Fibroblast of upper back skin (primary cell): ENCODE results near the gene SOX4.
"Not testable (repeated sequence)": the region's sequence is repeated elsewhere in the genome, so short reads cannot be mapped to it uniquely, and the experiment has no call there.

Experiments used
- DNase-seq: peaks from one replicate; pipeline ENCODE4 v3.0.0-alpha.2; 2013

The SOX4 gene

DNA sequence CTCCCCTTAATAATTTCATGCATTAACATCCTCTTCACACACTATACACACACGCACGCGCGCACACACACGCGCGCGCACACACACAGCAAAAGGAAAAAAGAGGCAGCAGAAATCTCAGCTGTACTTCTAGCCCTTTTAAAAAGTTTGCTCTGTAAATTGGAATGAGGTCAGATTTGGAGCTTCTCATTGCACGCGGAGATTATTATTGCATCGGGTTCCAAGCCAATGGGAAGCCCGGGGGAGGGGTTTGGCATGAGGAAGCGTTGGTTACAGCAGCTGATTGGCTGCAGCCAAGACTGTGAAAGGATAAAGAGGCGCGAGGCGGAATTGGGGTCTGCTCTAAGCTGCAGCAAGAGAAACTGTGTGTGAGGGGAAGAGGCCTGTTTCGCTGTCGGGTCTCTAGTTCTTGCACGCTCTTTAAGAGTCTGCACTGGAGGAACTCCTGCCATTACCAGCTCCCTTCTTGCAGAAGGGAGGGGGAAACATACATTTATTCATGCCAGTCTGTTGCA is at the start of gene SOX4:
SOX4 (plus strand) TSS at position 340 of the 515 bp plus-strand sequence. CDS start 784 bp downstream, outside the sequence.
- DNase-seq = peak; percentile 99

DNA sequence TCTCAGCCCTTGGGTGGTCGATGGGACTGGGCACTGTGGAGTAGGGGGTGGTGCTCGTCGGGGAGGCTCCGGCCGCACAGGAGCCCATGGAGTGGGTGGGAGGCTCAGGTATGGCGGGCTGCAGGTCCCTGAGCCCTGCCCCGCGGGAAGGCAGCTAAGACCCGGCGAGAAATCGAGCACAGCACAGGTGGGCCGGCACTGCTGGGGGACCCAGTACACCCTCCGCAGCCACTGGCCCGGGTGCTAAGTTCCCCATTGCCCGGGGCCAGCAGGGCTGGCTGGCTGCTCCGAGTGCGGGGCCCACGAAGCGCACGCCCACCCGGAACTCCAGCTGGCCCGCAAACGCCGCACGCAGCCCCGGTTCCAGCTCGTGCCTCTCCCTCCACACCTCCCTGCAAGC is 41.3 kb upstream of the SOX4 start:
- not testable (repeated sequence) for DNase-seq

DNA sequence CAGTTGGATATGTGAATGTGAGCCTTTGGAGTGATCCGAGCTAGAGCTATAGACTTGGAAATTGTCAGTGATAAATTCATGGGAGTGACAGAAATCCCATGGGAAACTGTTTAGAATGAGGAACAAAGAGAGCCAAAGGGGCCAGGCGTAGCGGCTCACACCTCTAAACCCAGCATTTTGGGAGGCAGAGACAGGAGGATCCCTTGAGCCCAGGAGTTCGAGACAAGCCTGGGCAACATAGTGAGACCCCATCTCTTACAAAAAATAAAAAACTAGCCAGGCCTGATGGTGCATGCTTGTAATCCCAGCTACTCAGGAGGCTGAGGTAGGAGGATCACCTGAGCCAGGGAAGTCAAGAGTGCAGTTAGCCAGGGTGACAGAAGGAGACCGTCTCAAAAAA is 39.3 kb upstream of the SOX4 start:
- no peak for DNase-seq

DNA sequence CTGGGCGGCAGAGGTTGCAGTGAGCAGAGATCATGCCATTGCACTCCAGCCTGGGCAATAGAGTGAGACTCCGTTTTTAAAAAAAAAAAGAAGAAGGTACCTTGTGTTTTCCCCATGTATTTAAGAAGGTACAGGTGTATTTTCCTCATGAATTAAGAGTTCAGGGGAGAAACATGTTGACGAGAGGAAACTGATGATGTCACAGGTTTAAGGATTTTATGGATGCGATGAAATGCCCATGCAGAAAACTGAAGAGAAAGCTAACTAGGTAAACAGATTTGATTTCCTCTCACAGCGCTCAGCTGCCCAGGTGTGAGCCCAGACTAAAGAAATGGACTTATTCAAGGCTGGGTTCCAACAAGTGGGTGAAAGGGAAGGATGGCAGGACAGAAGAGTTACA is 38.4 kb upstream of the SOX4 start:
- DNase-seq = no peak

DNA sequence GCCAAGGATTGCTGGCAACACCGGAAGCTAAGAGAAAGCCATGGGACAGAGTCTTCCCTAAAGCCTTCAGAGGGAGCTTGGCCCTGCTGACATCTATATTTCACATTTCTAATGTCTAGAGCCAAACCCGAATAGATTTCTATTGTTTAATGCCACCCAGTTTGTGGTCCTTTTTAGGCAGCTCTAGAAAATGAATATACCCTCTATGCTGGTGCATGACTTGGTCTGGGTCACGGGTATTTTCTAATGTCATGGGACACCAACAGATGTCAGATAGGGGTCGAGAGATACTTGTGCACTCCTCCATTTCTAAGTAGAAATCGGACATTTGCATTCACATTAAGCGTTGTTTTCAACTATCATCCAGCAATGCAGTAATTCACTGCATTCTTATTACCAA is 37.0 kb upstream of the SOX4 start:
- no peak for DNase-seq

DNA sequence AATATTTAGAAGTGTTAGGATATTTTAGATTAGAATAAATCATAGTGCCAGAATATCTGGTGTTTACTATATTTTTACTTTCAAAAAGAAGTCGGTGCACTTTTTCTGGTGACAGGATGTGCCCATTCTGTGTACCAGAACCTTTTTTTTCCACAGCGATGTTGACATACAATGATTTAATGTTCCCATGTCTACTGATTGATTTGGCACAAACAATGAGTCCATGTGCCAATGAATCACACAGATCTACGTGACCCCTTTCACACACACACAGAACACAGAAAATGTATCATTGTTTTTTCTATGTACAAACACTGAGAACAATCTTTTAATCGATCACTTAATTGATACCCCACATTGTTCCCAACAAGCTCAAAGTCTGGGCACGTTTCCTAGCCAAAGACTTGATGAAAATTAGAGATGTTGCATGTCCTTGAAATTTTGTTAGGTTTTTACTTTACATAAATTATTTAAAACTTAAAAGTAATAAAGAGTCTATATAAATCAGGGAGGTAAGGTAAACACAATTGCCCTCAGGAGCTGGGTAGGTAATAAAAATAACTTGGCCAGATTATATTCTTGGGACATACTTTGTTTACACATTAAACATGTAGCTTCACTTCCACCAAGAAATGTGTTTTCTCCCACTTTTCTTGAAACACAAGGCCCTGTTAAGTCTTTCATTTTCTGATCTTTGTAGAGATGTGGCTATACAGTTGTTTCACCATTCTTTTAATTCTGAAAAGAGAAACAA is 36.4 kb upstream of the SOX4 start:
- no peak for DNase-seq

DNA sequence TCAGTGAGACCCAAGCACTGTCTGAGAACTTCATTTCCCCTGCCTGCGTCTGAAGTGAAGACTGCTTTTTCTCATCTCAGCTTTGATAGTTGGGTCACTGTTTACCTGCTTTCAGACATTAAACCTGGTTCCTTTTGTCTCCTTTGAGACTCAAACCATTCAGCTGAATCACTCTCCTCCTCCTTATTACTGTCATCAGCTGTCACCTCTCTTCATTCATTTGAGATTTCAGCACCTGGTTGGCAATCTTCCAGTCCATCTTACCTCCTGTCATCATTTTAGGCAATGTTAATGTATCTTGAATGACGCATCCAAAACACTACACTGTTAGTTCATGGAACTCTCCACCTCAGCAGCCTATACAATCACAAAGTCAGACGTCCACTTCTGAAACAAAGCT is 34.3 kb upstream of the SOX4 start:
- DNase-seq = no peak

DNA sequence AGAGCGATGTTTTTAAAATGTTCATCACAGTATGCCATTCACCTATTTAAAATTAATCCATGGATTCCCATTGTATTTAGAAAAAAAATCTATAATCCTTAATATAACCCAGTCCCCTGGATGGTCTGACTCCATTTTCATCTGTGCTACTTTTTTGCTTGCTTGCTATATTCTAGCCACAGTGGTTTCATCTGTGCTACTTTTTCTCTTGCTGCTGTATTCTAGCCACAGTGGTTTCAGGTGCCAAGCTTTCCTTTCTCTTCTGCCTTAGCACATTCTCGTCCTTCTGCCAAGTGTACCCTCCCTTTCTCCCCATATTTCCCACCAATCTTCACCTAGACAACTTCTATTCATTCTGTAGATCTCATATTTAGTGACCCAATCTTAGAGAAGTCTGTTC is 33.3 kb upstream of the SOX4 start:
- no peak for DNase-seq

DNA sequence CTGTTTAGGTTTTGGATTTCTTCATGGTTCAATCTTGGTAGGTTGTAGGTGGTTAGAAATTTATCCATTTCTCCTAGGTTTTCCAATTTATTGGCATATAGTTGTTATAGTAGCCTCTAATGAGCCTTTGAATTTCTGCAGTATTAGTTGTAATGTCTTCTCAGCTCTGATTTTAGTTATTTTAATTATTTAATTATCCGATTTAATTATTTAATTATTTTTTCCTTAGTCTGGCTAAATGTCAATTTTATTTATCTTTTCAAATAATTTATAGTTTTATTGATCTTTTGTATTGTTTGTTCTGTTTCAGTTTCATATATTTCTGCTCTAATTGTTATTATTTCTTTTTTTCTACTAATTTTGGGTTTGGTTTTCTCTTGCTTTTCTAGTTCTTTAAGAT is 28.1 kb upstream of the SOX4 start:
- no peak for DNase-seq

DNA sequence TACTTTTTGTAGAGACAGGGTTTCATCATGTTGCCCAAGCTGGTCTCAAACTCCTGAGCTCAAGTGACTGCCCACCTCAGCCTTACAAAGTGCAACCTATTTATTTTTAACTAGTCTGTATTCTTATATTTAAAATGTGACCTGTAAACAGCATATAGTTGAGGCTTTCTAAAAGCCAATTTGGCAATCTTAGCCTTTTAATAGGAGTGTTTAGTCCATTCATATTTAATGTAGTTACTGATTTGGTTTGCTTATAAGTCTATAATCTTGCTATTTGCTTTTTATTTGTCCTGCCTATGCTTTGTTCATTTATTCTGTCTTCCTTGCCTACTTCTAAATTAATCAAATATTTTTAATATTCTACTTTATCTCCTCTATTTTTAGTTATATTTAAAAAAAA is 15.0 kb upstream of the SOX4 start:
- DNase-seq = no peak

DNA sequence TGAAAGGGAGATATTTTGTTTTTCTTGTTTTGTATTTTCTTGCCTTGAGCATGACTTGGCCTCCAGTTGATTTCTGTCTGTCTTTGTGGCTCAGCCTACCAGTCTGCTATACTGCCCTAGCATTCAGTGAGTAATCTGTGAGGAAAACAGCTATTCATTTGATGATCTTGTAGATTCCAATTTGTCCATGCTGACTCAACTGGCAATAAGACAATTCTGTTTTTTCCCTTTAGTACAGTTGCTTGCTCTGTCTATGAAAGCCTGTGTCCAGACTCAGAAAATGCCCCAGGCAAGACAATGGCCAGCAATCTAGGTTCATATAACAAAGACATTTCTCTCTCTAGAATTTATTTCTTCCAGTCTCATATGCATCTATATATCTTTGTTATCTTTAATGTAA is 10.9 kb upstream of the SOX4 start:
- DNase-seq = no peak

DNA sequence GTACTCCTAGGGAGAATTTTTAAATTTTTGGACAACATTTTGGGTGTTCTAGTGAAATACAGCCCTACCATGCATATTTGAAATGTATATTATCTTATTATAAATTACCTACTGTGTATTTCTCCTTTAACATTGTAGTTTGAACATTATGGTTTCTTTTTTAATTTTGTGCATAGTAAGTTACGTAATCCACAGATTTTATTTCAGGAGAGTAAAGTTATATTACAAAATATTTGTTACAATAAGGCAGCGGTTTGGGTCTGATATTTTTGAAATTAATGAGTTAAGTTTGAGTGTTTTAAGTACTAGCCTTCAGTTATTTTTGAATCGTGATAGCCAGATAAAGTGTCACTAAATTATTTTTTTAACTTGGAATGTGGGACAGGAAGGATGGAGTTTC is 7.3 kb upstream of the SOX4 start:
- no peak for DNase-seq

DNA sequence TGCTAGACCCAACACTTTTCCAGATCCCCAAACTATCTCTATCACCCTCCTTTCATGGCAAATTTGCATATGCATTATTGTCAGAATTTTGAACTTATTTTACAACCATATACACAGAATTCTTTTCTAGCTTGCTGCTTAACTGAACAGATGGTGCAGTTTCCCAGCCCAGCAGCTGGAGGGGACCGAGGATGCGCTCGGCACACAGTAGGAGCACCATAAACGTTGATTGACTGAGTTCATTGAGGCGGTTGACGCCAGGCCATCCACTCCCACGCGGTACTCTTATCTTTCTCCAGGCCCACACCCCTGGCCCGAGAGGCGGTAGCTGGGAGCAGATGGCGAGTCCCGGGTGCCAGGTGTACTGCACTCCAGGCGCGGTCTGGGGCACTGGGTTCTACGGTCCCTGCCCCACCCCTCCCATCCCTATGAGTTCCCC is 6.8 kb upstream of the SOX4 start:
- DNase-seq = no peak

DNA sequence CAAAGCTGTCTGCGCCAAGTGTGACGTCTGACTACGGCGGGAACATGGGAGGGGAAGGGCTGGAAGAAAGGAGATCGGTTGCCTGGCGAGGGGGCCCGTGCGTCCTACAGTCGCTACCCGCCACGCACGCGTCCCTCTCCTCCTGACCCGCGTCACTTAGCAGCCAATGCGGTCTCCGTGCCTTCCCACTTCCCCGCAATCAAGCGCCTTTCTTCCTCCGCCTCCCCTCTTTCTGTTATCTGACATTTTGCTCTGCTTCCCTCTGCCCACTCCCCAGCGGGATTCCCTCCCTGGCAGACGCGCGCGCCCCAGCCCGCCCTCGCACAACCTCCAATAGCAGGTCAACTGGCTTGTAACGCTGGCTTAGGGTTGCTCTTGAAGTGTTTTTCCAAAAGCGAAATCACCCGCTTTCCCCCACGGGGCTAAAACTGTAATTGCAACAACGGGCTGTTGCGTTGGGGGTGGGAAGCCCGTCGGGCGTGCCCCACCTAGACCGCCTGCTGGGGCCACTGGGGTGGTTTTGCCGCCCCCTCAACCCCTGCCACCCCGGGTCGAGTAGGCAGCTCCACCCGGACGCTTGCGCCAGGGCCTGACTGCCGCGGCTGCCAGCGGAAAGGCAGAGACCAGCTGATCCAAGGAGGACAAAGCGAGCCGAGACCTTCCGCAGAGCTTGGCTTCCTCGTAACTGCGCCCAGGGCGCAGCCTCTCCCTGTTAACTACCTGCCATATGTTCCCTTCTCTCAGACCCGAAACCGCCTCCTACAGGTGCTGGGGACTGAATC is 6.2 kb upstream of the SOX4 start:
- peak; percentile 65 for DNase-seq

DNA sequence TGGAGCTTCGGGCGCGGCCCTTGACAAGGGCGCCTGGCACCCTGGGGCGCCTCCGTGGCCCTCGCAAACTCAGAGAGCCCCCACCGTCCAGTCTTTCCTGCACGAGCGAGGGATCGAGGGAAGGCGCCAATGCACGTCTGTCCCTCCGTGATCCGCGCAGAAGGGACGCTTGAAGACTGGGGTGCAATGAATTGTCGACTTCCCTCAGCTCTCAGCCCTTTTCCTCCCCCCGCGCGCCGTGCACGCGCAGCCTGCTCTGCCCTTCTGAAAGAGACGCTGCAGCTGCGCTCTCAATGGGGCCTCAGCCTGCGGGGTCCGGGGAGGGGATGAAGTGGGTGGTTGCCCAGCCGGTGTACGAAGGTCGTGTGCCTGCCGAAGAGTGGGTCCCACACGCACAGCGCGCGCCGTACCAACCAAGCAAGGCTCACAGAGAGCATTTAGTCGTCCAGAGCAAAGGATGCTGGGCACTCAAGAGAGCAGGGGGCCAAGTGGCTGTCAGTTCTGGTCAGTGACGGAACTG is 5.5 kb upstream of the SOX4 start:
- peak; percentile 51 for DNase-seq

DNA sequence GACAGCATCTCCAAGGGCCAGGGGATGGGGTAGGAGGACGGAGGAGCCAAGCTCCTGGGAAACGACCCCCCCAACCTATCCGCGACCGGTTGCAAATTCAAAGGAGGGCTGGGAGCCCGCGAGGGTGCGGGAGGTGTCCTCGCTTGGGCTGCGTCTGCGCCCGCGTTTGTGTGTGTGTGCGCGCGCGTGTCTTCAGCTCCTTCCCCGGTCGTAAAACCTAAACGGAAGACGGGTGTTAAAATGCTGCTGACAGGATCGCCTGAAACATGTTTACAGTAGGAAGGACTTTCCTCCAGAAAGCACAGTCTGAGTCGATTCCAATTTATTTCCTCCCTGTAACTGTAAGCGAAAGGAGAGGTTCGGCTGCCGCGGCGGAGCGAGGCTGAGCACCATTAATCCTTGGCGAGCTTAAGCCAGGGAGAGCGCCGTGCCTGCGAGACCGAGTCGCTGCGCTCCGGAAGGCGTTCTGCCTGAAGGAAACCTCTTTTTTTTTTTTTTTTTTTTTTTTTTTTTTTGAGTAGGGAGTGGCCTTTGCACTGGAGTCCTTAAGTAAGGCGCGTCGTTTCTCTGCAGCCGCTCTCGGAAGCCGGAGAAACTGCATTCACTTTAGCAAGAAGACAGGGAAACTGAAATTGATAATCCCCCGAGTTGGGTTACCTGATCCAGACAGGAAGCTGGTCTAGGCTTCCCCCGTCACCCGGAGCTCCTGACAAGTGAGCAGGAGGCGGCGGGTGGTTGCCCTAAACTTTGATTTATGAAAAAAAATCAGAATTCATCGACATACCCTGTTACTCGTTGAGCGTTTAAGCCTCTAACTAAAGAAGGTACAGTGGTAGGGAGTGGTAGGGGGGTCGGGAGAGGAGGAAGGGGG is 4.8 kb upstream of the SOX4 start:
- peak; percentile 81 for DNase-seq

DNA sequence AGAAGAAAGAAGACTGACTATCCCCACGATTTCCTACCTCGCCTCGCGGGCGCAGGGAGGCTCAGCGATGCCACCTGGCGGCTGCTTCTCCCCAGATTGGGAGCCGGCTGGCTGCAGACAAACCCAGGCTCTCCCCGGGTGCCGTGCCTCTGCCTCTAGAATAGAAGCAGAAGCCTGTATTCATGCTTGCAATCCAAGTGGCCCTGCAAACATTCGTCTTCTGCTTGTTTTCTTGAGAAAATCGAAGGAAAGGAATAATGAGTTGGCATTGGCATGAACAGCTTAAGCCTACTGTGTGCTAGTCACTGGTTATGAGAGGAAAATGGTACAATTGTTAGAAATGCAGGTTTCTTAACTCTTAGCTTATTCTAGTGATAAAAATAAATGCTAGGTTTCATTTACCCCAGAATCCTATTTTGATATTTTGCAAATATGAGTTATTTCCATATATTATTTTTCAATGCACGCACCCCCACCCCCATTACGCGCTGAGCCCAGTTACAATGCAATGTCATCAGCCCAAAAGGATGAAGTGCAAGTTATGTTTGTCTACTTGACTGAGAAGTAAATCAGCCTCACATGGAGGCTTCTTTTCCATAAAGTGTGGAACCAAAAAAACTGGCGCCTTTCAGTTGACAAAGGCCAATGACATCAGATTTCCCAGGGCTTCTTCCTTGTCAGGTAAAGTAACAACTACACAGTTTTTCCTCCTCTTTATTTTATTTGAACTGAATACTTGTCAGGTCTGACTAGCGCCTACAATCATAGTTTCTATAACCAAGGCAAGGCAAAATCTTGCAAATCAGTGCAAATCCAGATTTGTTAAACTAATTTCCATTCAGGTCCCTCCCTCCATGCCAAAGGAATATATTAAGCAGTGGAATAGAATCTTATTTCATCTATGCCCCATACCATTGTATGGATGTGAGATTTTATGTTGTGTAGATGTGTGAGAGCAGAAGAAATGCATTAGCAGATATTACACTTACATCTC is 3.9 kb upstream of the SOX4 start:
- DNase-seq = peak; percentile 82

DNA sequence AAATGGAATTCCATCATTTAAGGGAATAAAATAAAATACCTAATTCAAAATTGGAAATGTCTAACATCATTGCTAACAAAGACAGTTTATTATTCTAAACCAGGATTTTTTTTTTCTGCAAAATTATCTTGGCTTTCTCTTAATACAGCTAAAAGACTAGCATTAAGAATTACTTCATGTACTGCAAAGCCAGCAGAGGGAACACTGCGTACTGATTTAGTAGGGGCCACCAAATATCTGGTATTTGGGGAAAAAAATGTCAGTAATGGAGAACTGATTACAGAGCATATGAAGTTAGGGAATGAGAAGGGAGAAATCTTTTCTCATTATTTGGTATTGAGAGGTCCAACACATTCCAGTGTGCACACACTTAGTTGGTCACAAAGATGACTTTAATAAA is 3.2 kb upstream of the SOX4 start:
- DNase-seq = no peak

DNA sequence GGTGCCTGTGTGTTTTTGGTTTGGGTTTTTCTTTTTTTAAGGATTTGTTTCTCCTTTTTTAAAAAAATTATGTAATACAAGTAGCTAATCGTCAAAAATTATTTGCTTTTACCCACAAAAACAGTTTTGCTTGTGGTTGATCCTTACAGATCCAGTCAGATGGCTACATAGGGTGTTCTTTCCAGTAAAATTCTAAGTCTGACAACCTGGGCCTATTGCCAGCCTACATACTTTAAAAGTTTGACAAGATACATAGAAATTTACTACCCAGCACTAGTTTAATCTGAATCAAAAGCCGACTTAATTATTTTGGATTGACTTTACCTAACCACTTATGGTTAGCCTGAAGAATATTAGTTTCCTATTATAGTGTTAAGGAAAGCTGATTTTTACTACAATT is 2.1 kb upstream of the SOX4 start:
- peak; percentile 43 for DNase-seq

DNA sequence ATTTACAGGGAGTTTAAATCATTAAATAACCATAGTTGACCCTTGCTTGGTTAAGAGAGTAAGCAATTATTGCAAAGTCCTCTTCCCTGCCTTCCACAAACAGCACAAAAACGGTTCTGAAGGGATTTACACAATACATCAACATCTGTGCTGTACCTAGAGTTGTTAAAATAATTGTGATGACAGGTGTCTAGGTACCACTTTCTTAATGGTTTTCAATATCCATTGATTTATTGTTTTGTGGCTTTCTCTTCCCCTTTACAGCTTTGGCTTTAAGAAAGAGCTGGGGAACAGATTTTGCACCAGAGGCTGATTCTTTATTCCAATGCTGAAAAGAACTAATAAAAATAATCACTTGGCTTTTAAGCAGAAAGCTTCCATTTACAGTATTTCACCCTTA is 598 bp upstream of the SOX4 start:
- no peak for DNase-seq

DNA sequence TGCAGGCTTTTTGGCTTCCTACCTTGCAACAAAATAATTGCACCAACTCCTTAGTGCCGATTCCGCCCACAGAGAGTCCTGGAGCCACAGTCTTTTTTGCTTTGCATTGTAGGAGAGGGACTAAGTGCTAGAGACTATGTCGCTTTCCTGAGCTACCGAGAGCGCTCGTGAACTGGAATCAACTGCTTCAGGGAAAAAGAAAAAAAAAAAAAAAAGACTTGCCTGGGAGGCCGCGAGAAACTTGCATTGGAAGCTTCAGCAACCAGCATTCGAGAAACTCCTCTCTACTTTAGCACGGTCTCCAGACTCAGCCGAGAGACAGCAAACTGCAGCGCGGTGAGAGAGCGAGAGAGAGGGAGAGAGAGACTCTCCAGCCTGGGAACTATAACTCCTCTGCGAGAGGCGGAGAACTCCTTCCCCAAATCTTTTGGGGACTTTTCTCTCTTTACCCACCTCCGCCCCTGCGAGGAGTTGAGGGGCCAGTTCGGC is 420 bp downstream of the SOX4 start:
- peak; percentile 68 for DNase-seq
